ENCODE results near the gene GALT. TPM values are rescaled to one million over a fixed set of nuclear protein-coding genes. Genes with fewer than 3 reads are reported as not detected.

The GALT gene
- total and polyA plus RNA-seq, 2 donors from 2014 or later, result 49.2 to 83.7 TPM

GRCh38 chr9:34686231-34686630 lies 39.8 kb downstream of the GALT start:
- DNase-seq, result no peak
- H3K9ac ChIP-seq (ENCODE audit: low read length in 3 of 3), result no peak overlapping the region
- intact Hi-C loops (cut with DNase I), result no loop called here

GRCh38 chr9:34686732-34687131 lies 40.3 kb downstream of the GALT start:
- H3K9ac ChIP-seq (ENCODE audit: low read length in 3 of 3), result no peak overlapping the region
- intact Hi-C loops (cut with DNase I), result no loop called here
- no peak for DNase-seq
- H3K27ac ChIP-seq (ENCODE audit: low read depth in 2 of 2, low read length in 2 of 2), result no peak overlapping the region
- no peaks in the 10 kb centered on the region for H3K27me3 ChIP-seq (ENCODE audit: control insufficient read depth, insufficient read depth, low read length)
- no peaks in the 10 kb centered on the region for H3K36me3 ChIP-seq (ENCODE audit: control insufficient read depth in 2 of 3, insufficient read depth in 3 of 3, low read length in 3 of 3)
- H3K4me3 ChIP-seq (ENCODE audit: low read length in 3 of 3), result no peak overlapping the region
- FAIRE-seq, result no peak
- H3K4me1 ChIP-seq (ENCODE audit: control insufficient read depth in 2 of 3, insufficient read depth in 2 of 3, low read depth in 1 of 3, low read length in 3 of 3), result no peaks in the 10 kb centered on the region
- no peak for TF ChIP-seq CTCF (IDR thresholded peaks at IDR 0.05; ENCODE audit: borderline replicate concordance, extremely low read depth, insufficient read depth)
- no peaks in the 10 kb centered on the region for H3K9me3 ChIP-seq (ENCODE audit: control insufficient read depth in 2 of 3, insufficient read depth in 1 of 3, low read length in 3 of 3)

More at GRCh38 chr9:34686231-34686630, 39.8 kb downstream of the GALT start:
- TF ChIP-seq CTCF (IDR thresholded peaks at IDR 0.05; ENCODE audit: borderline replicate concordance, extremely low read depth, insufficient read depth), result no peak
- Histone ChIP-seq H3K36me3 (ENCODE audit: control insufficient read depth in 2 of 3, insufficient read depth in 3 of 3, low read length in 3 of 3) (no peaks in the 10 kb centered on the region), H3K4me3 (ENCODE audit: low read length in 3 of 3) (no peak overlapping the region), H3K27me3 (ENCODE audit: control insufficient read depth, insufficient read depth, low read length) (no peaks in the 10 kb centered on the region), H3K4me1 (ENCODE audit: control insufficient read depth in 2 of 3, insufficient read depth in 2 of 3, low read depth in 1 of 3, low read length in 3 of 3) (no peaks in the 10 kb centered on the region), H3K27ac (ENCODE audit: low read depth in 2 of 2, low read length in 2 of 2) (no peak overlapping the region), H3K9me3 (ENCODE audit: control insufficient read depth in 2 of 3, insufficient read depth in 1 of 3, low read length in 3 of 3) (no peaks in the 10 kb centered on the region)
- FAIRE-seq, result no peak

- TF ChIP-seq CTCF (IDR thresholded peaks at IDR 0.05; ENCODE audit: borderline replicate concordance, extremely low read depth, insufficient read depth), result no peak
- no peaks in the 10 kb centered on the region for H3K36me3 ChIP-seq (ENCODE audit: control insufficient read depth in 2 of 3, insufficient read depth in 3 of 3, low read length in 3 of 3)
- FAIRE-seq (no peak), DNase-seq (no peak)
- H3K9me3 ChIP-seq (ENCODE audit: control insufficient read depth in 2 of 3, insufficient read depth in 1 of 3, low read length in 3 of 3), result no peaks in the 10 kb centered on the region
- H3K9ac ChIP-seq (ENCODE audit: low read length in 3 of 3), result no peak overlapping the region
- no peaks in the 10 kb centered on the region for H3K4me1 ChIP-seq (ENCODE audit: control insufficient read depth in 2 of 3, insufficient read depth in 2 of 3, low read depth in 1 of 3, low read length in 3 of 3)
- no peaks in the 10 kb centered on the region for H3K27me3 ChIP-seq (ENCODE audit: control insufficient read depth, insufficient read depth, low read length)
- intact Hi-C loops (cut with DNase I), result no loop called here
- no peak overlapping the region for H3K27ac ChIP-seq (ENCODE audit: low read depth in 2 of 2, low read length in 2 of 2)
- no peak overlapping the region for H3K4me3 ChIP-seq (ENCODE audit: low read length in 3 of 3)
Measured at GRCh38 chr9:34687276-34688030, 41.0 kb downstream of the GALT start.

Measured in kidney (tissue), 14 donors.